Esophagus squamous epithelium (tissue), 5 donors: ENCODE data around the gene TCF4. TPM values are rescaled to one million over a fixed set of nuclear protein-coding genes. Genes with fewer than 3 reads are reported as not detected.

Experiments
- DNase-seq: peaks from one replicate; lab custom pipeline; 2025; lab: John Stamatoyannopoulos, UW
- H3K27ac ChIP-seq, 4 donors: fragments of 200-600 bp; sonication (generic); one replicate each; pipeline ENCODE4 v1.5.1; 2016 to 2019; ENCODE audit warnings: mild to moderate bottlenecking in 1 of 4
- H3K27me3 ChIP-seq, 4 donors: fragments of 200-600 bp; sonication (generic); 1 replicate in 3 of 4; 2 replicates in 1 of 4; pipeline versions ENCODE4 v1.5.1 to v1.6.0; 2017 to 2021; ENCODE audit warnings: antibody characterized with exemption in 1 of 4
- H3K36me3 ChIP-seq, 3 donors: fragments of 200-600 bp; sonication (generic); one replicate each; pipeline ENCODE4 v1.5.1; 2016 to 2019
- H3K4me1 ChIP-seq, 3 donors: fragments of 200-600 bp; sonication (generic); one replicate each; pipeline ENCODE4 v1.5.1; 2017 to 2019
- H3K4me3 ChIP-seq, 4 donors: fragments of 200-600 bp; sonication (generic); 1 replicate in 3 of 4; 2 replicates in 1 of 4; pipeline ENCODE4 v1.5.1; 2016 to 2019; ENCODE audit warnings: mild to moderate bottlenecking in 2 of 4, moderate library complexity in 1 of 4
- H3K9me3 ChIP-seq, 3 donors: fragments of 200-600 bp; sonication (generic); one replicate each; pipeline ENCODE4 v1.5.1; 2016 to 2019
- CTCF ChIP-seq, 6 experiments: fragments of 450-650 bp in 4 of 6; fragments of 200-600 bp in 2 of 6; sonication (generic) in 2 of 6; IDR thresholded peaks; one replicate each; pipeline ENCODE4 v1.5.1; 2016 to 2019; ENCODE audit warnings: antibody characterized with exemption in 6 of 6, mild to moderate bottlenecking in 4 of 6, moderate library complexity in 4 of 6
- POLR2A ChIP-seq, 4 donors: fragments of 450-650 bp; IDR thresholded peaks; one replicate each; pipeline ENCODE4 v1.6.1; 2017; ENCODE audit warnings: antibody characterized with exemption in 4 of 4, mild to moderate bottlenecking in 4 of 4, moderate library complexity in 3 of 4
- WGBS, 2 donors: methylation state at CpG; one replicate each; pipeline ENCODE4 v1.1.5; 2018; 5-methylcytosine and 5-hydroxymethylcytosine counted together
- intact Hi-C: fragments of 100-400 bp; cut with DNase I; formaldehyde crosslinking; loops from one replicate; pipeline ENCODE4 v1.15.0; 2022
- total RNA-seq, 4 donors: library from RNA; depleted of rRNA; stranded (reverse); fragments of >200 nt; gene quantifications; one replicate each; pipeline ENCODE4 v1.1.0, GENCODE V29; 2016
- donor health status: DM: yes; HTN: yes; CAD: no.

The TCF4 gene
- total RNA-seq, 4 donors from 2014 or later, result 19.0 to 79.7 (median 26.0) TPM

GRCh38 chr18:55268151-55268601 lies 319.8 kb downstream of the TCF4 start:
- 58 to 75% methylated on average over 3 of the region's 3 CpGs for WGBS, 2 donors
- intact Hi-C loops, result no loop called here
- H3K4me3 ChIP-seq, result no peak overlapping the region
- H3K4me1 ChIP-seq, result peaks cover 0 to 36% (median 4%) of the 10 kb centered on the region in 3 donors
- no peak for TF ChIP-seq CTCF (IDR thresholded peaks at IDR 0.05)
- TF ChIP-seq POLR2A (IDR thresholded peaks at IDR 0.05), result no peak
- no peak for DNase-seq
- H3K9me3 ChIP-seq, result no peaks in the 10 kb centered on the region
- peaks cover 0 to 61% (median 0%) of the 10 kb centered on the region in 3 donors for H3K36me3 ChIP-seq
- peak overlapping the region in 1 of 4 donors; percentile 23 for H3K27ac ChIP-seq
- no peaks in the 10 kb centered on the region for H3K27me3 ChIP-seq

- intact Hi-C loops, result no loop called here
- Histone ChIP-seq H3K4me3 (no peak overlapping the region), H3K27ac (no peak overlapping the region), H3K4me1 (peaks cover 0 to 36% (median 4%) of the 10 kb centered on the region in 3 donors), H3K9me3 (no peaks in the 10 kb centered on the region), H3K27me3 (no peaks in the 10 kb centered on the region), H3K36me3 (peaks cover 0 to 70% (median 0%) of the 10 kb centered on the region in 3 donors)
- TF ChIP-seq CTCF (IDR thresholded peaks at IDR 0.05) (no peak), POLR2A (IDR thresholded peaks at IDR 0.05) (no peak)
- no peak for DNase-seq
- WGBS, 2 donors, result 54 to 77% methylated on average over 6 of the region's 6 CpGs
Measured at GRCh38 chr18:55266981-55267380, 321.0 kb downstream of the TCF4 start.

GRCh38 chr18:55265984-55266383 lies 322.0 kb downstream of the TCF4 start:
- H3K27me3 ChIP-seq, result no peaks in the 10 kb centered on the region
- no peaks in the 10 kb centered on the region for H3K9me3 ChIP-seq
- intact Hi-C loops, result no loop called here
- peaks cover 0 to 36% (median 4%) of the 10 kb centered on the region in 3 donors for H3K4me1 ChIP-seq
- H3K4me3 ChIP-seq, result no peak overlapping the region
- DNase-seq, result no peak
- 63 to 85% methylated on average over 3 of the region's 3 CpGs for WGBS, 2 donors
- peaks cover 0 to 77% (median 0%) of the 10 kb centered on the region in 3 donors for H3K36me3 ChIP-seq
- H3K27ac ChIP-seq, result no peak overlapping the region
- TF ChIP-seq CTCF (IDR thresholded peaks at IDR 0.05), result no peak
- no peak for TF ChIP-seq POLR2A (IDR thresholded peaks at IDR 0.05)

GRCh38 chr18:55265130-55265675 lies 322.8 kb downstream of the TCF4 start:
- peaks cover 0 to 79% (median 0%) of the 10 kb centered on the region in 3 donors for H3K36me3 ChIP-seq
- no peaks in the 10 kb centered on the region for H3K9me3 ChIP-seq
- intact Hi-C loops, result no loop called here
- H3K4me3 ChIP-seq, result no peak overlapping the region
- TF ChIP-seq POLR2A (IDR thresholded peaks at IDR 0.05) (no peak), CTCF (IDR thresholded peaks at IDR 0.05) (no peak)
- H3K27me3 ChIP-seq, result no peaks in the 10 kb centered on the region
- WGBS, 2 donors, result 69 to 72% methylated on average over 5 of the region's 5 CpGs
- peak overlapping the region in 1 of 4 donors; percentile 34 for H3K27ac ChIP-seq
- DNase-seq, result no peak
- peaks cover 0 to 36% (median 4%) of the 10 kb centered on the region in 3 donors for H3K4me1 ChIP-seq

GRCh38 chr18:55264108-55264507 lies 323.9 kb downstream of the TCF4 start:
- H3K4me1 ChIP-seq, result peaks cover 0 to 36% (median 4%) of the 10 kb centered on the region in 3 donors
- intact Hi-C loops, result no loop called here

More at GRCh38 chr18:55264108-55264507, 323.9 kb downstream of the TCF4 start:
- TF ChIP-seq POLR2A (IDR thresholded peaks at IDR 0.05), result no peak
- TF ChIP-seq CTCF (IDR thresholded peaks at IDR 0.05), result no peak
- 27 to 33% methylated on average over 3 of the region's 3 CpGs for WGBS, 2 donors
- H3K9me3 ChIP-seq, result no peaks in the 10 kb centered on the region
- H3K27ac ChIP-seq, result peak overlapping the region in 1 of 4 donors; percentile 34
- DNase-seq, result no peak
- H3K36me3 ChIP-seq, result peaks cover 0 to 79% (median 0%) of the 10 kb centered on the region in 3 donors
- H3K4me3 ChIP-seq, result no peak overlapping the region
- H3K27me3 ChIP-seq, result no peaks in the 10 kb centered on the region
